Measurements from ENCODE around the gene CDYL.

DNA sequence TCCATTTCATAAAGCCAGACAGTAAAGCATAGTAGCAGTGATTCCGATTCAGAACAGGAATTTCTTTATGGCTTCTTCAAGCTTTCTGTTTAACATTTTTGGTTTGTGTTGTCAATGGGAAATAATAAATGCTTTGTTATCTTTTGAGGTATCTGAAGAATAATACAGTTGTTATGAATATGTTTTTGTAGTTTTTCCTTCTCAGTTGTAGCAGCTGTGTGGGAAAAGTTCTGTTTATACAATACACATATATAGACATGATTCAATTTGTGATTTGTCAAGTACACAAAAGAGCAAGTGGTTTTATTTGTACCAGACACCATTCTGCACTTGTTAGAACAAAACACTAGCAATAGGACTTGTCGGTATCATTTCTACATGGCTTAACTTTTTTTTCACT lies 96.6 kb downstream of the CDYL start:
- TF ChIP-seq, protein P1, sequence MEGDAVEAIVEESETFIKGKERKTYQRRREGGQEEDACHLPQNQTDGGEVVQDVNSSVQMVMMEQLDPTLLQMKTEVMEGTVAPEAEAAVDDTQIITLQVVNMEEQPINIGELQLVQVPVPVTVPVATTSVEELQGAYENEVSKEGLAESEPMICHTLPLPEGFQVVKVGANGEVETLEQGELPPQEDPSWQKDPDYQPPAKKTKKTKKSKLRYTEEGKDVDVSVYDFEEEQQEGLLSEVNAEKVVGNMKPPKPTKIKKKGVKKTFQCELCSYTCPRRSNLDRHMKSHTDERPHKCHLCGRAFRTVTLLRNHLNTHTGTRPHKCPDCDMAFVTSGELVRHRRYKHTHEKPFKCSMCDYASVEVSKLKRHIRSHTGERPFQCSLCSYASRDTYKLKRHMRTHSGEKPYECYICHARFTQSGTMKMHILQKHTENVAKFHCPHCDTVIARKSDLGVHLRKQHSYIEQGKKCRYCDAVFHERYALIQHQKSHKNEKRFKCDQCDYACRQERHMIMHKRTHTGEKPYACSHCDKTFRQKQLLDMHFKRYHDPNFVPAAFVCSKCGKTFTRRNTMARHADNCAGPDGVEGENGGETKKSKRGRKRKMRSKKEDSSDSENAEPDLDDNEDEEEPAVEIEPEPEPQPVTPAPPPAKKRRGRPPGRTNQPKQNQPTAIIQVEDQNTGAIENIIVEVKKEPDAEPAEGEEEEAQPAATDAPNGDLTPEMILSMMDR (IDR thresholded peaks at IDR 0.05; ENCODE audit: low read depth, low read length): no peak
- no peak for TF ChIP-seq EZH2phosphoT487 (IDR thresholded peaks at IDR 0.05; ENCODE audit: low read depth)

Data from OCI-LY3 (cell line).